SHP77 (cell line): ENCODE measurements around the gene NOTCH2.
"Not testable (repeated sequence)": the region's sequence is repeated elsewhere in the genome, so short reads cannot be mapped to it uniquely, and the experiment has no call there.

Experiments used
- DNase-seq, 2 experiments: peaks; one replicate each; lab custom pipeline; 2025; lab: John Stamatoyannopoulos, UW

Gene NOTCH2

GRCh38 chr1:120069067-120069919, at the start of gene NOTCH2:
TSS of gene NOTCH2 (minus strand) at chr1:120069662. CDS start at chr1:120069406, 256 bp downstream.
- DNase-seq, result not testable (repeated sequence)

DNA sequence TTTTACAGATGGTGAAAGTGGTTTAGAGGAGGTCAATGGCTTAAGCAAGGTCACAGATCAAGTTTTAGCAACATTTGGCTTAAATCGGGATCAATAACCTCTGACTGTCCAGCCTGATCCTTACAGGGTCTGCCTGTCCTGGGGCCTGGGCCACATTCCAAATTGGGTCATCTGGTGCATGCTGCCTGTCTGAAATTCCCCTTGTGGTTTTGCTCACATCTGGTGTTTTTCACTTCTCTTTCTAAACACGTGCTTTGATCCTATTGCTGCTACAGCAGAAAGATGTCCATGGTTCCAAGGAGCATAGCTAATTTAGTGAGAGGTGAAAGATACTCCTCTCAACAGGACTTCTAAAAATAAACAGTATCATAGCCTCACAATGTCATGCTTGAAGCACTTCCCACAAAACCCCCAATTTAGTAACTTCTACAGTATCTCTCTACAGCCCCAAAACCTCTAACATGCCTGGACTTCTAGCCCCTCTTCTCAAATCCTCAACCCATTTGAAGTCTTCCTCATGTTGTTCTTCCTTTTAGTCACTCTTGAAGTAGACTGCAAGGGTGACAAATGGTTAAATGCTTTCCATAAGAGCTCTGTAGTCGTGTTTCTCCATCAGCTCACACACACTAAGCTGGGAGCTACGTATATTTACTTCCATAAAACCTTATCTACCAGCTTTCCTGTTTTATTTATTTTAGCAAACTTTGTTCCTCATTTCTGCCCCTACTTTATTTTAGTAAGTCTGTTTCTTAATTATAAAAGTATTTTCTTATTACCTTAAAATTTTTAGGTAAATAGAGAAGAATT, 48.1 kb upstream of the NOTCH2 start:
- not testable (repeated sequence) for DNase-seq

- DNase-seq, result not testable (repeated sequence)
Observed at GRCh38 chr1:120116094-120116493, 46.6 kb upstream of the NOTCH2 start.

GRCh38 chr1:120113134-120113533, 43.7 kb upstream of the NOTCH2 start:
- not testable (repeated sequence) for DNase-seq

GRCh38 chr1:120112212-120112611, 42.8 kb upstream of the NOTCH2 start:
- DNase-seq, result not testable (repeated sequence)

DNA sequence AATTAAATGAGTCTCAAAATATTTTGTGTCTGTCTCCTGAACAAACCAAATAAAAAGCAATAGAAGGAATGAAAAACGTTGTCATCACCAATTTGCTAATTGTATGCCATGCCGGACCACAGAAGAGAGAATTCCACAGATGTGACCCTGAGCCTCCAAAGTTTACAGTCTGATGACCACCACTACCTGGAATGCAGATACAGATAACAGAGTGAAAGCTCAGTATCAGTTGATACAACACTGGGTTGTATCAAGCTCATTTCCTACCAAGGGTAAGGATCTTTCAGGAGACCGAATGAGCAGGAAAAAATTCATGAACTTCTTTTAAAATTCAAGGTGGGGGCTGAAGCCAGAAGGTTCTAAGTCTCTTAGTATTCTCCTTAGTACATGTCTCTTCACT, 42.3 kb upstream of the NOTCH2 start:
- not testable (repeated sequence) for DNase-seq

GRCh38 chr1:120111008-120111407, 41.5 kb upstream of the NOTCH2 start:
- DNase-seq, result not testable (repeated sequence)

DNA sequence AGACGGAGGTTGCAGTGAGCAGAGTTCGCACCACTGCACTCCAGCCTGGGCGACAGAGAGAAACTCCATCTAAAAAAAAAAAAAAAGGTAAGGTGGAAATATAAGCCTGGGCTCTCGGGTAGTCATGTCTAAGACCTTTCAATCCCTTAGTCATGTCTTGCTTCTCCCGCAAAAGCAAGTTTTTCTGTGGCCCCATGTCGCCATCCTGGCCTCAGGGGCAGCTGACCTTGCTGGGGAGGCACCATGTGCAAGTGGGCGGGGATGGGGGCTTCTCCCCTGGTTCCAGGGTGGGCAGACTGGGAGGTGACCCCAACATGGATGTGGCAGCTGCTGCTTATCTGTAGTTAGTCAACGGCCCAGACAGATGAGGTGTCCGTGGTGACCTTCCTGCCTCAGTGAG, 40.2 kb upstream of the NOTCH2 start:
- DNase-seq, result not testable (repeated sequence)

DNA sequence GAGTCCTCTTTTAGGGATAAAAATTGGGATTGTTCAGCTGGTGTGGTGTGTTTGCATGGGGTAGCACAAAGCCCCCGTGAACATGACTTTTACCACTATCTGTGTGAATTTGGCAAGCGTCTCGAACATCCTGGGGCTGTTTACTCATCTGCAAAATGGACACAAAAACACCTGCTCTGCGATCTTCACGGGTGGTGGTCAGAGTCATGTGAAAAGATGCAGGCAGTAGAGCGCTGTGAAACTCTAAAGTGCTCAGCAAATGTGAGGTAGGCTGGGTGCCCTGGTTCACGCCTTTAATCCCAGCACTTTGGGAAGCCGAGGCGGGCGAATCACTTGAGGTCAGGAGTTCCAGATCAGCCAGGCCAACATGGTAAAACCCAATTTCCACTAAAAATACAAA, 39.7 kb upstream of the NOTCH2 start:
- not testable (repeated sequence) for DNase-seq

DNA sequence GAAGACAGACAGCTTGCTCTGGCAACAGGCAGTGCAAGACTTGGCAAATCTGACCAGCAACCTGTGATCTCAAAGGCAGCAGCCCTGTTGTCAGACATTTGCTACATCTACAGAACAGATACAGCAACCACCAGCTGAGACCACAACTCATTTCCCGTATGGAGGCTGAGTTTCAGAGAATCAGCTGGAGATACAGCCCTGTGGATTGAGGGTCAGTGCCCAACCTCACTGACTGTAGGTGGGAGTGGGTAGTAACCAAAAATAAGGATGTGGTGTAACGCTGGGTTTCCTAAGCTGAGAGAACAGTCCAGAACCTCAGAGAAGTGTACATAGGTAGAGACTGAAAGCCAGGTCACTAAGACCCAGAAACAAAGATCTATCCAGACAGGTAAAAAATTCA, 35.8 kb upstream of the NOTCH2 start:
- not testable (repeated sequence) for DNase-seq

GRCh38 chr1:120103768-120104167, 34.3 kb upstream of the NOTCH2 start:
- DNase-seq, result not testable (repeated sequence)

- not testable (repeated sequence) for DNase-seq
Observed at GRCh38 chr1:120101593-120101992, 32.1 kb upstream of the NOTCH2 start.

- DNase-seq, result not testable (repeated sequence)
Observed at GRCh38 chr1:120100590-120100989, 31.1 kb upstream of the NOTCH2 start.

GRCh38 chr1:120098986-120099759, 29.7 kb upstream of the NOTCH2 start:
- not testable (repeated sequence) for DNase-seq

- DNase-seq, result not testable (repeated sequence)
Observed at GRCh38 chr1:120096981-120097545, 27.6 kb upstream of the NOTCH2 start.

DNA sequence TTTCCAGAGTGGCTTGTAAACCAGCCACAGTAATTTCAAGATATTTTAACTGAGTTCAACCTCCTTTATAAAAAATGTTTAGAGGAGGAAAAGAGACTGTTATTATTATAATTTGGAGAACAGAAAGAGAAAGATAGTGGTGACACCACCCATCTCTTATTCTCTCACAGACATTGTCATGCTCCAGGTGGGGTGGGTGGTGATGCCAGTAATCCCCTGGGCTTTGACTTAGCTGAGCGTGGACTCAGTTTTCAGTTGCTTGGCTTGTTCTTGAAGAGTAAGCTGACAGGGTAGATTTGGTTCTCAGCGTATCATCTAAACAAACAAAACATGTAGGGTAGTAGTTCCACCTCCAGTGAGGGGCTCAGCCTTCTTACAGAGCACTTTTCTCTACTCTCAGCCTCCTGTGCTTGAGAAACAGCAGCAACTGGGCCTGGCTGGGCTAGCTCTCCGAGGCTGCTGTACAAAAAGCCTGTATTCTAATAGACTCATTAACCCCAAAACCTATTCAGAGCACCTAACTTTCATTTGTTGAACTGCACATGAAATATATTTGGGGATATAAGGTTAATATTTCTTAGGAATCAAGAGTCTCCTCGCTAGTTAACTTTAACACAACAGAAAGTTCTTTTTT, 24.2 kb upstream of the NOTCH2 start:
- not testable (repeated sequence) for DNase-seq

DNA sequence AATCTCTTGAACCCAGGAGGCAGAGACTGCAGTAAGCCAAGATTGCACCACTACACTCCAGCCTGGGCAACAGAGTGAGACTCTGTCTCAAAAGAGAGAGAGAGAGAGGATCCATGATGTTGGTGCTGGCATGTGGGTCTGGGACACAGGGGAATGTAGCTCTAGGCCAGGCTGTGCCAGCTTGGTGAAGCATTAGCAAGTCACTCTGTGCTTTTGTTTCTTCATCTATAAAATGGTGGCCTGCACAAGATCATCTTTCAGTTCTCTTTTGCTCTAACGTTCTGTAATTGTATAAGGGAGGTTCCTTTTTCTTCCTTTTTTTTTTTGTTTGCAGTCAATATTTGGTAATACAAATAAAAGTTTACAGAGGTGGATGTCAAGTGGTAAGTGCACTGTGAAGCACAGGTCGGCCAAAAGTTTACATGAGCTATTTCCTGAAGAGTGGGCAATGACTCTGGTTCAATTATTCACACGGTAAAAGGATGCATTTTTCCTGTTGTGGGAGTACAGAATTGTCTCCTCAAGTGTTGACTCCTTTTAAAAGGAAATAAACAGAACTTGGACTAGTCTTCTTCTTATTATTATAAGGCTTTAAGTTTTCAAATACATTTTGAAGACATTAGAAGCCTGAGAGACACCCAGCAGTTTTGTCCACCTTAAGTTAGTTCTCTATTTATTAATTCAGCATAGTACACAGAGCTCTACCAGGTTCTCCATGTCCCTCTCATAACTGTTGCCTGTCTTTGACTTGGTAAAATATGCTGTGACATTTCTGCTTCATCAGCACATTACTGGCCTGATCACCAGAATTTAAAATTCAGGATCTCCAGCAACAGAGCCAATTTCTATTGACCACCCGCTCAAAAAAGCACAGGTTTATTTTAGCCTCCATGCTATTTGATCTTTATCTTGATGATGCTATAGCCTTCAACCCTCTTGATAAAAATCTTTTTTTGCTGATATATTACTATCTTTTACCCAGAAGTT, 23.1 kb upstream of the NOTCH2 start:
- DNase-seq, result not testable (repeated sequence)

GRCh38 chr1:120090830-120091229, 21.4 kb upstream of the NOTCH2 start:
- not testable (repeated sequence) for DNase-seq

GRCh38 chr1:120087959-120088358, 18.5 kb upstream of the NOTCH2 start:
- DNase-seq, result not testable (repeated sequence)

GRCh38 chr1:120069920-120070214, 405 bp upstream of the NOTCH2 start:
- DNase-seq, result not testable (repeated sequence)
